H1 (cell line): ENCODE results near the gene SLU7. TPM values are rescaled to one million over a fixed set of nuclear protein-coding genes. Genes with fewer than 3 reads are reported as not detected.

Experiments
- CTCF ChIA-PET: fragments of 300-600 bp; sonication (Branson Sonifier 250); formaldehyde crosslinking; loops from one replicate; lab custom pipeline; 2021; ENCODE audit not compliant: partially characterized antibody; lab: Charles Lee
- POLR2A ChIA-PET: fragments of 300-600 bp; sonication (Branson Sonifier 250); formaldehyde crosslinking; loops from one replicate; lab custom pipeline; 2021; ENCODE audit warnings: inconsistent platforms; ENCODE audit not compliant: partially characterized antibody; lab: Charles Lee
- DNase-seq, 2 experiments: peaks; one replicate each; pipeline versions ENCODE4 v3.0.0 to v3.0.0-alpha.2; 2010 to 2022; ENCODE audit warnings: low spot score in 2 of 2, low read depth in 1 of 2, mixed read lengths in 1 of 2
- FAIRE-seq: peaks from 2 replicates; lab custom pipeline; 2011; peaks lifted over from hg19 to GRCh38; lab: Jason Lieb, UNC
- H2AFZ ChIP-seq: 2 replicates; pipeline ENCODE4 v1.8.1; 2012; ENCODE audit warnings: low read length, inconsistent platforms
- H2AK5ac ChIP-seq: 2 replicates; pipeline ENCODE4 v1.6.1; 2013; ENCODE audit warnings: low read depth, low read length
- H2BK120ac ChIP-seq: replicated peaks from 2 replicates; pipeline ENCODE3; 2013; ENCODE audit warnings: low read depth, low read length, inconsistent platforms
- H2BK12ac ChIP-seq: 2 replicates; pipeline ENCODE4 v1.6.1; 2013; ENCODE audit warnings: low read depth, low read length
- H2BK15ac ChIP-seq: 2 replicates; pipeline ENCODE4 v1.6.1; 2013; ENCODE audit warnings: low read length
- H2BK20ac ChIP-seq: 2 replicates; pipeline ENCODE4 v1.6.1; 2013; ENCODE audit warnings: low read length
- H2BK5ac ChIP-seq: 2 replicates; pipeline ENCODE4 v1.6.1; 2013; ENCODE audit warnings: low read depth, low read length
- H3K14ac ChIP-seq: 2 replicates; pipeline ENCODE4 v1.6.1; 2013; ENCODE audit warnings: inconsistent platforms; ENCODE audit not compliant: insufficient read length
- H3K18ac ChIP-seq: 2 replicates; pipeline ENCODE4 v1.6.1; 2013; ENCODE audit warnings: low read length; ENCODE audit errors: extremely low read depth
- H3K23ac ChIP-seq: 2 replicates; pipeline ENCODE4 v1.6.1; 2013; ENCODE audit warnings: inconsistent platforms; ENCODE audit not compliant: insufficient read length
- H3K23me2 ChIP-seq: 2 replicates; pipeline ENCODE4 v1.6.1; 2013; ENCODE audit warnings: low read depth, low read length
- H3K27ac ChIP-seq: 2 replicates; pipeline ENCODE4 v1.6.1; 2011; ENCODE audit warnings: low read depth, low read length, inconsistent platforms
- H3K27me3 ChIP-seq, 4 experiments: replicated peaks in 1 of 4; 1 replicate in 1 of 4; 2 replicates in 3 of 4; pipeline versions ENCODE4 v1.6.1 to v1.8.1; 2011 to 2013; ENCODE audit warnings: low read length in 3 of 4, mild to moderate bottlenecking in 3 of 4, inconsistent platforms in 2 of 4, mixed read lengths in 2 of 4, moderate library complexity in 1 of 4; ENCODE audit not compliant: control insufficient read depth in 3 of 4, insufficient read depth in 3 of 4; ENCODE audit errors: extremely low read depth in 1 of 4
- H3K36me3 ChIP-seq, 4 experiments: 2 replicates each; pipeline versions ENCODE4 v1.6.1 to v1.8.1; 2011 to 2013; ENCODE audit warnings: mild to moderate bottlenecking in 4 of 4, low read length in 3 of 4, moderate library complexity in 2 of 4, control low read depth in 1 of 4, inconsistent platforms in 1 of 4; ENCODE audit not compliant: insufficient read depth in 4 of 4, control insufficient read depth in 2 of 4
- H3K4ac ChIP-seq: replicated peaks from 2 replicates; pipeline ENCODE3; 2013; ENCODE audit warnings: low read length, low read depth, mixed read lengths, inconsistent platforms; ENCODE audit not compliant: insufficient read length
- H3K4me1 ChIP-seq, 4 experiments: replicated peaks in 1 of 4; 1 replicate in 1 of 4; 2 replicates in 3 of 4; pipeline versions ENCODE4 v1.6.1 to v1.8.1; 2011 to 2013; ENCODE audit warnings: low read length in 3 of 4, inconsistent platforms in 2 of 4, mixed read lengths in 1 of 4; ENCODE audit not compliant: insufficient read depth in 4 of 4, control insufficient read depth in 3 of 4
- H3K4me2 ChIP-seq, 2 experiments: 2 replicates each; pipeline versions ENCODE4 v1.6.1 to v1.8.1; 2011 to 2013; ENCODE audit warnings: low read depth in 2 of 2, low read length in 2 of 2, control low read depth in 1 of 2, inconsistent platforms in 1 of 2, mild to moderate bottlenecking in 1 of 2; ENCODE audit not compliant: insufficient read depth in 1 of 2
- H3K4me3 ChIP-seq, 4 experiments: fragments of 200-600, 300-600 bp in 1 of 4; sonication (generic), shearing (Covaris generic), sonication (Bioruptor Twin) in 1 of 4; 2 replicates each; pipeline versions ENCODE4 v1.5.1 to v1.8.1; 2011 to 2016; ENCODE audit warnings: low read length in 4 of 4, low read depth in 3 of 4, control low read depth in 2 of 4, inconsistent platforms in 2 of 4, mild to moderate bottlenecking in 2 of 4, mixed read lengths in 1 of 4, moderate library complexity in 1 of 4; ENCODE audit not compliant: insufficient read depth in 2 of 4; ENCODE audit errors: extremely low read depth in 1 of 4
- H3K56ac ChIP-seq: replicated peaks from 2 replicates; pipeline ENCODE3; 2013; ENCODE audit warnings: low read depth, mild to moderate bottlenecking, mixed read lengths, low read length, inconsistent platforms; ENCODE audit not compliant: insufficient read length
- H3K79me1 ChIP-seq: 2 replicates; pipeline ENCODE4 v1.6.1; 2013; ENCODE audit warnings: low read depth, low read length, control low read depth
- H3K79me2 ChIP-seq, 2 experiments: 2 replicates each; pipeline versions ENCODE4 v1.6.1 to v1.8.1; 2012 to 2013; ENCODE audit warnings: low read length in 2 of 2, mild to moderate bottlenecking in 2 of 2, inconsistent platforms in 1 of 2; ENCODE audit not compliant: insufficient read depth in 2 of 2, control insufficient read depth in 1 of 2
- H3K9ac ChIP-seq, 4 experiments: replicated peaks in 1 of 4; 1 replicate in 1 of 4; 2 replicates in 3 of 4; pipeline versions ENCODE4 v1.6.1 to v1.8.1; 2011 to 2013; ENCODE audit warnings: low read depth in 3 of 4, low read length in 3 of 4, control low read depth in 2 of 4, mild to moderate bottlenecking in 2 of 4, moderate library complexity in 2 of 4, inconsistent platforms in 1 of 4; ENCODE audit errors: extremely low read depth in 1 of 4
- H3K9me3 ChIP-seq, 2 experiments: 2 replicates each; pipeline versions ENCODE4 v1.6.1 to v1.8.1; 2012 to 2013; ENCODE audit warnings: mild to moderate bottlenecking in 2 of 2, moderate library complexity in 2 of 2, control low read depth in 1 of 2, inconsistent platforms in 1 of 2, low read depth in 1 of 2, low read length in 1 of 2, mixed read lengths in 1 of 2; ENCODE audit not compliant: insufficient read depth in 2 of 2
- H4K20me1 ChIP-seq, 2 experiments: replicated peaks in 1 of 2; 2 replicates each; pipeline versions ENCODE3 to v1.8.1; 2011 to 2013; ENCODE audit warnings: inconsistent platforms in 2 of 2, low read length in 2 of 2, mild to moderate bottlenecking in 1 of 2; ENCODE audit not compliant: insufficient read depth in 2 of 2, control insufficient read depth in 1 of 2
- H4K5ac ChIP-seq: 2 replicates; pipeline ENCODE4 v1.6.1; 2013; ENCODE audit warnings: low read length, low read depth, mixed read lengths, inconsistent platforms; ENCODE audit not compliant: insufficient read length
- H4K8ac ChIP-seq: 2 replicates; pipeline ENCODE4 v1.8.0; 2013; ENCODE audit warnings: mild to moderate bottlenecking, moderate library complexity, low read length, inconsistent platforms; ENCODE audit not compliant: insufficient read depth; ENCODE audit errors: extremely low read depth
- H4K91ac ChIP-seq: replicated peaks from 2 replicates; pipeline ENCODE3; 2013; ENCODE audit warnings: low read length, mixed read lengths, inconsistent platforms; ENCODE audit not compliant: insufficient read length
- ASH2L ChIP-seq: fragments of 200-600, 300-600 bp; sonication (generic); IDR thresholded peaks from one replicate; pipeline ENCODE4 v1.7.1; 2017; ENCODE audit warnings: low read length
- JUND ChIP-seq: IDR thresholded peaks from 2 replicates; pipeline ENCODE4 v1.6.1; 2011; ENCODE audit warnings: mild to moderate bottlenecking, improper control_type of control experiment, low read length
- KDM1A ChIP-seq: fragments of 200-600, 300-600 bp; sonication (generic); IDR thresholded peaks from 2 replicates; pipeline ENCODE4 v1.7.1; 2016; ENCODE audit warnings: mild to moderate bottlenecking, low read length, borderline replicate concordance
- PHF8 ChIP-seq: fragments of 200-600 bp; sonication (generic); conservative IDR thresholded peaks from 2 replicates; pipeline ENCODE4 v1.7.1; 2012; ENCODE audit warnings: low read depth, mild to moderate bottlenecking, inconsistent platforms, low read length, moderate library complexity
- WGBS, 2 experiments: shearing (Covaris generic) in 1 of 2; methylation state at CpG; one replicate each; pipeline versions ENCODE4 v1.1.6 to v1.1.7; 2013 to 2015; ENCODE audit warnings: low lambda C conversion rate in 2 of 2, mixed read lengths in 2 of 2, inconsistent platforms in 1 of 2, low coverage in 1 of 2, missing lambda C conversion rate in 1 of 2; ENCODE audit not compliant: insufficient replicate concordance in 2 of 2, insufficient coverage in 1 of 2, insufficient read length in 1 of 2; ENCODE audit errors: extremely low coverage in 1 of 2, missing lambda C conversion rate in 1 of 2; 5-methylcytosine and 5-hydroxymethylcytosine counted together
- polyA plus RNA-seq, 7 experiments: library from polyadenylated mRNA; depleted of rRNA in 3 of 7; stranded (reverse) in 5 of 7; unstranded in 2 of 7; fragments of >200 nt in 5 of 7; fragments of 200-250 nt in 2 of 7; gene quantifications; 1 replicate in 5 of 7; 2 replicates in 1 of 7; 4 replicates in 1 of 7; pipeline versions ENCODE4 v1.2.1 to v1.2.3, GENCODE V29; 2011 to 2013; ENCODE audit warnings: missing spikeins in 2 of 7, mixed read lengths in 2 of 7
- total RNA-seq: library from RNA; stranded (reverse); fragmentation: NEBNext Ultra II Directional; extraction: Animal tissue kit (Norgen Biotek cat#: 25700); gene quantifications from 2 replicates; pipeline ENCODE4 v1.2.1, GENCODE V29; 2021

SLU7 gene
- total and polyA plus RNA-seq, 2 of the 8 experiments (the other 6 are each of a cell fraction or from before 2014, with no cell fraction given): 6.0 to 34.1 TPM

DNA sequence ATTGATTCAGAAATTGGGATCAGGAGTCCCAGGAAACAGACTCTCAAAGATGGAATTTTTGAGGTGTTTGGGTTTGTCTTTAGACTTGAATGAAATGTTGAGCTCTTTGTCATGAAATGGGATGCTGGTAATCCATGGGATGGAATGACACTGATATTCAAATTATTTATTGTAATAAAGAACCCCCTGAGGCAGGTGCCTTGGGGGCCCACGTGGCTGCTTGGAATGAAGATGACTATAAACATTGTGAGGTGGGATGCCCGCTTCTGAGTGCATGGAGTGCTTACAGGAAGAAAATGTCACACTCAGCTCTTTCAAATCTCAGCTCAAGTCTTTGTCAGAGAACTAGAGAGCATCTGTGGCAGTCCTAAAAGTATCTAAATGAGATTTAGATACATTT, 38.8 kb downstream of the SLU7 start:
- Histone ChIP-seq H2AFZ (no peak overlapping the region), H4K5ac (no peak overlapping the region), H3K4me2 (no peak overlapping the region), H3K27me3 (no peaks in the 10 kb centered on the region), H3K36me3 (no peaks in the 10 kb centered on the region), H2BK5ac (no peak overlapping the region), H3K23me2 (no peaks in the 10 kb centered on the region), H2BK15ac (no peak overlapping the region), H3K27ac (no peak overlapping the region), H2BK12ac (no peak overlapping the region), H3K56ac (no peak overlapping the region), H4K91ac (no peak overlapping the region), H3K4me1 (no peaks in the 10 kb centered on the region), H3K4me3 (no peak overlapping the region), H4K8ac (no peak overlapping the region), H3K23ac (no peak overlapping the region), H3K4ac (no peak overlapping the region), H3K9me3 (no peaks in the 10 kb centered on the region), H2BK120ac (no peak overlapping the region), H3K79me1 (no peaks in the 10 kb centered on the region), H3K18ac (no peak overlapping the region), H4K20me1 (no peaks in the 10 kb centered on the region), H3K9ac (no peak overlapping the region), H2BK20ac (no peak overlapping the region), H3K14ac (no peak overlapping the region), H3K79me2 (no peaks in the 10 kb centered on the region), H2AK5ac (no peak overlapping the region)
- FAIRE-seq (peak; percentile 36), DNase-seq (no peak)
- 64% methylated on average over 2 of the region's 2 CpGs; no CpG with 5 or more reads in 1 of the 2 experiments for WGBS, 2 experiments
- ChIA-PET CTCF (interaction anchor here (0.8 to 1.7 kb wide), 6 partner anchors 8 to 22 kb away, joined by 3 to 11 read pairs (median 3); no protein-coding TSS in a partner anchor), POLR2A (interaction anchor here (0.6 to 2.0 kb wide), 4 partner anchors 10 to 370 kb away, joined by 3 to 8 read pairs (median 3); partner anchors contain the start of gene C1QTNF2)
- TF ChIP-seq JUND (no peak), PHF8 (no peak), KDM1A (no peak), ASH2L (no peak)
